Measurements from ENCODE around the gene SLX4IP. TPM values are rescaled to one million over a fixed set of nuclear protein-coding genes. Genes with fewer than 3 reads are reported as not detected.

The SLX4IP gene
- total and polyA plus RNA-seq, 3 experiments from 2014 or later = 1.5 to 8.0 (median 7.0) TPM

DNA sequence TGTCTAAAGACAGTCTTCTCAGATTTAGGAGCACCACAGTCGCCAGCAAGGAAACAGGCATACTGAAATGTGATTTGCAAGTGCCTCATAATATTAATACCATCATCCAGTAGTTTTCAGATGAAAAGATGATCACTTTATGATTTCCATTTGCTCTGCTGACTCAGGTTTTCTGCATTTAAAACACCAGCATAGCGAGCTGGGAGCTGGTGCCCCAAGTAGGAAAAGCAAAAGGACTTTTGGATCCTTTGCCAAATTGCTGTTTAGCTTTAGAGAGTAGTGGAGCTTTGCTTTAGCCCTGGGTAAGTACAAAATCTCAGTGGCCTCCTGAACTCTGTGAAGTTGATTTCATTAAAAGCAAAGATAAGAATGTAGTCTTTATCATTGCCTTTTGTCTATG, 160.2 kb downstream of the SLX4IP start:
- no peak for DNase-seq
- Histone ChIP-seq H3K36me3 (ENCODE audit: insufficient read depth, low read length) (no peaks in the 10 kb centered on the region), H3K4me3 (ENCODE audit: low read length) (no peak overlapping the region), H3K9me3 (ENCODE audit: low read length) (no peaks in the 10 kb centered on the region), H3K27me3 (ENCODE audit: insufficient read depth, low read length, poor library complexity, severe bottlenecking) (no peaks in the 10 kb centered on the region), H3K27ac (ENCODE audit: low read depth, low read length) (no peak overlapping the region), H3K4me1 (ENCODE audit: insufficient read depth, low read length) (no peaks in the 10 kb centered on the region)
- no peaks in the 10 kb centered on the region for H3K9me3 Mint-ChIP-seq
- peaks cover 0 to 8% (median 3%) of the 10 kb centered on the region in 3 donors for H3K4me1 Mint-ChIP-seq
- ChIA-PET CTCF (no interaction called here), POLR2A (no interaction called here)
- H3K27me3 Mint-ChIP-seq = no peaks in the 10 kb centered on the region
- no peak overlapping the region for H3K4me3 Mint-ChIP-seq
- H3K36me3 Mint-ChIP-seq = peaks cover 0 to 24% (median 15%) of the 10 kb centered on the region in 3 donors
- no peak overlapping the region for H3K27ac Mint-ChIP-seq

DNA sequence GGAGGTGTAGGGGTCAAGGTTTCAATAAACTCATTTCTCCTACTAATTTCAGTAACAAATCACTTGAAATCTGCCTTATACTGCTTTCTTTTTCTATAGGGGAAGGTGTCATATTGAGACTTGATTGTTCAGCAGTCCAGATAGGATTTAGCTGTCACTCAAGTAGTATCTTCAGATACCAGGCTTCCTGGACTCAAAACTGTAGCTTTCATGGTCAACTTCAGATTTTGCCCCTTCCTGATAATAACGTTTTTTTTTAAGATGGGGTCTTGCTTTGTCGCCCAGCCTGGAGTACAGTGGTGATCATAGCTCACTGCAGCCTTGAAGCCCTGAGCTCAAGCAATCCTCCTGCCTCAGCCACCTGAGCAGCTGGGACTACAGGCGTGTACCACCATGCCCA, 160.9 kb downstream of the SLX4IP start:
- H3K4me3 Mint-ChIP-seq = no peak overlapping the region
- H3K9me3 ChIP-seq (ENCODE audit: low read length) = no peaks in the 10 kb centered on the region
- no peak for DNase-seq
- peaks cover 5 to 32% (median 15%) of the 10 kb centered on the region in 3 donors for H3K36me3 Mint-ChIP-seq
- H3K4me1 Mint-ChIP-seq = peaks cover 0 to 6% (median 3%) of the 10 kb centered on the region in 3 donors
- H3K27ac Mint-ChIP-seq = no peak overlapping the region
- no peaks in the 10 kb centered on the region for H3K27me3 ChIP-seq (ENCODE audit: insufficient read depth, low read length, poor library complexity, severe bottlenecking)
- CTCF ChIA-PET = no interaction called here
- no peaks in the 10 kb centered on the region for H3K36me3 ChIP-seq (ENCODE audit: insufficient read depth, low read length)
- H3K4me1 ChIP-seq (ENCODE audit: insufficient read depth, low read length) = no peaks in the 10 kb centered on the region
- POLR2A ChIA-PET = no interaction called here
- H3K27me3 Mint-ChIP-seq = no peaks in the 10 kb centered on the region
- H3K4me3 ChIP-seq (ENCODE audit: low read length) = no peak overlapping the region
- no peak overlapping the region for H3K27ac ChIP-seq (ENCODE audit: low read depth, low read length)
- no peaks in the 10 kb centered on the region for H3K9me3 Mint-ChIP-seq

DNA sequence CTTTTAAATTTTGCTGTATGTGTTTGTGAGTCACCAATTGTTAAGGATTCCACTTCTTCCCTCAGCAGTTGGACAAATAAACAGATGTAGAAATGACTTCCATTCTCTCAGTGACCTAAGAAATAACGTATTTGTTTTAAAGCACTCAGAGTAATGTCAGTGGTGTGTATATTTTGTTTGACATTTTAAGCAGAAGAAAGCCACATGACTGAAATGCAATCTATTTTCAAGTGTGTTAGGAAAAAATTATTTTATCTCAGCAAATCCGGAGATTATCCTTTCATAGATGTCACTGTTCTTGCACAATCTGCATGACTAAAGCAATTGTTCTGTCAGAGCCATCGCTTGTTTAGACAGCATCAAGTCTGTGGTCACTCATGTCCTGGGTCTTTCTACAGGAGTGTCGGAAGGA, 161.6 kb downstream of the SLX4IP start:
- H3K27me3 Mint-ChIP-seq = no peaks in the 10 kb centered on the region
- DNase-seq = no peak
- peaks cover 10 to 38% (median 18%) of the 10 kb centered on the region in 3 donors for H3K36me3 Mint-ChIP-seq
- ChIA-PET CTCF (interaction anchor here (1.3 kb wide), 1 partner anchor 10 kb away, joined by 3 read pairs; no protein-coding TSS in a partner anchor), POLR2A (no interaction called here)
- no peaks in the 10 kb centered on the region for H3K9me3 Mint-ChIP-seq
- H3K4me1 Mint-ChIP-seq = no peaks in the 10 kb centered on the region
- no peaks in the 10 kb centered on the region for H3K9me3 ChIP-seq (ENCODE audit: low read length)
- no peaks in the 10 kb centered on the region for H3K4me1 ChIP-seq (ENCODE audit: insufficient read depth, low read length)
- H3K4me3 ChIP-seq (ENCODE audit: low read length) = no peak overlapping the region
- no peaks in the 10 kb centered on the region for H3K27me3 ChIP-seq (ENCODE audit: insufficient read depth, low read length, poor library complexity, severe bottlenecking)
- no peaks in the 10 kb centered on the region for H3K36me3 ChIP-seq (ENCODE audit: insufficient read depth, low read length)
- no peak overlapping the region for H3K27ac Mint-ChIP-seq
- no peak overlapping the region for H3K4me3 Mint-ChIP-seq
- no peak overlapping the region for H3K27ac ChIP-seq (ENCODE audit: low read depth, low read length)

DNA sequence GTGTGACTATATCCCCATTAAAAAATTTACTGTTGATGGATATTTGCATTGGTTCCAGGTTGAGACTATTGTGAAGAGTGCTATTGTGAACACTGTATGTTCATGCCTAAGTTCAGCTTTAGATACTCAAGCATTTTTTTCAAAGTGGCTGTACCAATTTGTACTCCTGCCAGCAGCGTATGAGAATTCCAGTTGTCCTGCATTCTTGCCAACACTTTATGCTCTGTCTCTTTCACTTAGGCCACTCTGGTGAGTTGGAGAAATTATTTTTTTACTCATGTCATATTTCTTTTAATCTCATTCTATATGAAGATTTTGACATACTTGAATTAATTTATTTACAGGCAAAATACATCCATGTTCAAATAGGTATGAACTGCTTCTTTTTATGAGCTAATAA, 162.5 kb downstream of the SLX4IP start:
- DNase-seq = no peak
- no peak overlapping the region for H3K4me3 Mint-ChIP-seq
- Histone ChIP-seq H3K9me3 (ENCODE audit: low read length) (no peaks in the 10 kb centered on the region), H3K4me1 (ENCODE audit: insufficient read depth, low read length) (no peaks in the 10 kb centered on the region), H3K27me3 (ENCODE audit: insufficient read depth, low read length, poor library complexity, severe bottlenecking) (no peaks in the 10 kb centered on the region), H3K27ac (ENCODE audit: low read depth, low read length) (no peak overlapping the region), H3K36me3 (ENCODE audit: insufficient read depth, low read length) (no peaks in the 10 kb centered on the region), H3K4me3 (ENCODE audit: low read length) (no peak overlapping the region)
- peaks cover 10 to 44% (median 20%) of the 10 kb centered on the region in 3 donors for H3K36me3 Mint-ChIP-seq
- H3K9me3 Mint-ChIP-seq = no peaks in the 10 kb centered on the region
- POLR2A ChIA-PET = no interaction called here
- H3K27ac Mint-ChIP-seq = no peak overlapping the region
- H3K27me3 Mint-ChIP-seq = no peaks in the 10 kb centered on the region
- CTCF ChIA-PET = interaction anchor here (1.3 kb wide), 1 partner anchor 11 kb away, joined by 3 read pairs; no protein-coding TSS in a partner anchor
- H3K4me1 Mint-ChIP-seq = no peaks in the 10 kb centered on the region

DNA sequence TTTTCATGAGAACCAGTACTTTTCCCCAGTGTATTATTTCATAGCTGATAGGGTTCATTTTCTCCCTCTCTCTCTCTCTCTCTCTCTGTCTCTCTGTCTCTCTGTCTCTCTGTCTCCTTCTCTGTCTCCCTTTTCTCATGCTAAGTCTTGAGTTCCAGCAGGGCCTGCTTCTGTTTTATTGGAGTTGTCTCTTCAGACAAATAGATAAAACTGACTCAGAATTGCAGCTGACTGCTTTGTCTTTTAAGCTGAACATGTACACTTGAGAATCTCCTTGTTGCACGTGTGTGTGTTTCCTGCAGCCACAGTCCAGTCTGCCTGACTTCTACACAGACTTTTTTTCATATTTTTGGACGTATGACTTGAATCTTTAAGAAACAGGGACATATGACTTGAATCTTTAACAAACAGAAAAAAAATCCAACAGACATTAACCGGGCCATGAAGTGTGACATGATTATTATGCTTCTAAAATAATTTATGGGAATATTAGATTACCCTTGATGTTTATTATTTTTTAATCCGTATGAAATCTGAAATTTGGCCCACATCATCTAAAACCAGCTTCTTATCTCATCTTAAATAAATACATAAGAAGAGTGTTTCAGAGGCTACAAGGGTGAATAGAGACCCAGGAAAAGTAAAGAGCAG, 167.2 kb downstream of the SLX4IP start:
- no peaks in the 10 kb centered on the region for H3K27me3 Mint-ChIP-seq
- DNase-seq = no peak
- H3K36me3 ChIP-seq (ENCODE audit: insufficient read depth, low read length) = no peaks in the 10 kb centered on the region
- no peak overlapping the region for H3K4me3 ChIP-seq (ENCODE audit: low read length)
- H3K9me3 Mint-ChIP-seq = no peaks in the 10 kb centered on the region
- H3K4me1 ChIP-seq (ENCODE audit: insufficient read depth, low read length) = no peaks in the 10 kb centered on the region
- no peaks in the 10 kb centered on the region for H3K27me3 ChIP-seq (ENCODE audit: insufficient read depth, low read length, poor library complexity, severe bottlenecking)
- peaks cover 17 to 56% (median 29%) of the 10 kb centered on the region in 3 donors for H3K36me3 Mint-ChIP-seq
- H3K27ac Mint-ChIP-seq = no peak overlapping the region
- no peak overlapping the region for H3K27ac ChIP-seq (ENCODE audit: low read depth, low read length)
- no peaks in the 10 kb centered on the region for H3K9me3 ChIP-seq (ENCODE audit: low read length)
- H3K4me1 Mint-ChIP-seq = no peaks in the 10 kb centered on the region
- ChIA-PET CTCF (no interaction called here), POLR2A (no interaction called here)
- no peak overlapping the region for H3K4me3 Mint-ChIP-seq

DNA sequence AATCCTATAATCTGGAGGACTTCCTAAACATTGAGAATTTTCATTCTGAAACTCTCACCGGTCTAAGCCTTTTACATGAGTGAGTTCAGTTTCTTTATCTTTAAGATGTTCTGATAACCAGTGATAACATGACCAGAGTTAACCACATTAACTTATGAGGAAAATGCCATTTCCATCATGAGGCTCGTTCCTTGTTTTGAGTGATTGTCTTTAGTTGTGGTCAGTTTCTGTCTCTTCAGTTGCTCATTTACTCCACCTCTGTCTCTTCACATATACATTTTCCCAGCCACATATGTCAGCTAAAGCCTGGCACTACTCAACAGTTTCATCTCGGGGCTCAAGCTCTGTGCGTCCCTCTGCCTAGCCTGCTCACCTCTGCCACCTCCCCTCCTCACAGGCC, 168.3 kb downstream of the SLX4IP start:
- Histone ChIP-seq H3K27ac (ENCODE audit: low read depth, low read length) (no peak overlapping the region), H3K36me3 (ENCODE audit: insufficient read depth, low read length) (no peaks in the 10 kb centered on the region), H3K9me3 (ENCODE audit: low read length) (no peaks in the 10 kb centered on the region), H3K4me1 (ENCODE audit: insufficient read depth, low read length) (no peaks in the 10 kb centered on the region), H3K27me3 (ENCODE audit: insufficient read depth, low read length, poor library complexity, severe bottlenecking) (no peaks in the 10 kb centered on the region), H3K4me3 (ENCODE audit: low read length) (no peak overlapping the region)
- Mint-ChIP-seq H3K9me3 (no peaks in the 10 kb centered on the region), H3K4me3 (no peak overlapping the region), H3K4me1 (no peaks in the 10 kb centered on the region), H3K36me3 (peaks cover 17 to 50% (median 29%) of the 10 kb centered on the region in 3 donors), H3K27me3 (no peaks in the 10 kb centered on the region), H3K27ac (peak overlapping the region in 2 of 8 donors; percentile 6 to 39)
- ChIA-PET POLR2A (no interaction called here), CTCF (no interaction called here)
- DNase-seq = no peak

DNA sequence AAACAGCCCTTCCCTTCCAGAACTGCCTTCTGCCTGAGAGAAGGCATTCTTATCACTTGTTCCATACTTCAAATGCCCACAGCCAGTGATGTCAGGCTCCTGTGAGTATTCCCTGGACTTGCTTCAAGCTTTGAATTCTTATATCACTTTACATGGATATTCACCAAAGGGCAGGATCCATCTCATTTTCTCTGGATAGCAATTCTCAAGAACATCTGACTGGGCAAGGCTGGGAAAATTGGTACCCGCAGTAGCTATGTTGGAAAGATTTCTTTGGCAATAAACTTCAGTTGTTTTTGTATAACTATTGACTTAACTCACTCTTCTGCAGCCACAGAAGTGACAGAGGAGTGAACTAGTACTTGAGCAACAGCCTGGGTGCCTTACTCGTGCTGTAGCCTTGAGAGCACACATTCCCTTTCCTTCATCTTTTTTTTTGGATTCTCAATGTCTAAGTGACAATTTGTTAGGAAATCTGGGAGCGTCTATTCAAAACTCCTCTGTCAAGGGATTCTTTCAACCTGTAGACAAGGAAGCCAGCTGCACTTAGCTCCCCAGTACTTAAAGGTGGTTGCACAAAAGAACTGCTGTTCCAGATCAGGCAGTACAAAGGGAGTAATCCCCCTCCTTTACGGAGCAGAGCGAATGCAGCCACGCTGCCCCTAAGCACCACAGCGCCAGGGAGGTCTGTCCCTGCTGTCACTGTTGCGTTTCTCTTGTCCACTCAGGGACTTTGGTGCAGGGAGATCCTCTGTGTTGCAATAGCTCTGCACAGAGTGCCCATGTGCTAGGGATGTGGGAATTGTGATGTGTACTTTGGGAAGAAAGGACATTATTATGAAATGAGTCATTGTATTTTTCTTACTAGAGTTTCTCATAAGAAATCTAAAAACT, 169.1 kb downstream of the SLX4IP start:
- Mint-ChIP-seq H3K27me3 (no peaks in the 10 kb centered on the region), H3K27ac (peak overlapping the region in 2 of 8 donors; percentile 6 to 40), H3K9me3 (no peaks in the 10 kb centered on the region), H3K4me3 (no peak overlapping the region), H3K4me1 (no peaks in the 10 kb centered on the region), H3K36me3 (peaks cover 21 to 47% (median 30%) of the 10 kb centered on the region in 3 donors)
- no peaks in the 10 kb centered on the region for H3K36me3 ChIP-seq (ENCODE audit: insufficient read depth, low read length)
- CTCF ChIA-PET = no interaction called here
- POLR2A ChIA-PET = interaction anchor here (0.7 kb wide), 1 partner anchor 38 kb away, joined by 3 read pairs; no protein-coding TSS in a partner anchor
- H3K27ac ChIP-seq (ENCODE audit: low read depth, low read length) = no peak overlapping the region
- H3K4me3 ChIP-seq (ENCODE audit: low read length) = no peak overlapping the region
- DNase-seq = no peak
- no peaks in the 10 kb centered on the region for H3K4me1 ChIP-seq (ENCODE audit: insufficient read depth, low read length)
- H3K9me3 ChIP-seq (ENCODE audit: low read length) = no peaks in the 10 kb centered on the region
- H3K27me3 ChIP-seq (ENCODE audit: insufficient read depth, low read length, poor library complexity, severe bottlenecking) = no peaks in the 10 kb centered on the region

DNA sequence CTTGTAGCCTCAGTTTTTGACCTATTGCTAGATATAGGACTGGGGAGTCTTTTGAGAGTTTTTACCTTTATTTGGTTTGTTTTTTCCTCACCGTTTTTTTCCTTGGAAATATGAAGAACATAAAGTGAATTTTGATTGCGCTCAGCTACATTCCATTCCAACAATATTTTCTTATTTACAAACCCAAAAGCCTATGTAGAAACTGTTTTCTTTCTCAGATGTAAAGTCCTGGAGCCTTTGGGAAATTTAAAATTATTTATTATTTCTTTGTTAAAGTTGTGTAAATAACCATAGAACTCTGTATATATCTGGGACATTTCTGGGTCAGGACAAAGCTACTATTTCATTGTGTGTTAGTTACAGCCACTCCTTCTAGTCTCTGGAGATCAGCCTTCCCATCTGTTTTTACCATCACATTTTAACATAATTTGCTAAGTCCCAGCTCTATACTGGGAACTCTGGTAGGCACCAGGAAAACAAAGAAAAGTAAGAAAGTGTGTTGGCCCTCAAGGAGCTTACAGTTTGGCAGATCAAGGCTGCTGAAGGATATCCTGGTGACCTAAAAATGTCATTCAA, 169.8 kb downstream of the SLX4IP start:
- Mint-ChIP-seq H3K9me3 (no peaks in the 10 kb centered on the region), H3K4me3 (no peak overlapping the region), H3K27me3 (no peaks in the 10 kb centered on the region), H3K4me1 (no peaks in the 10 kb centered on the region), H3K36me3 (peaks cover 24 to 47% (median 30%) of the 10 kb centered on the region in 3 donors), H3K27ac (no peak overlapping the region)
- ChIA-PET CTCF (no interaction called here), POLR2A (interaction anchor here (0.7 kb wide), 1 partner anchor 38 kb away, joined by 3 read pairs; no protein-coding TSS in a partner anchor)
- H3K36me3 ChIP-seq (ENCODE audit: insufficient read depth, low read length) = no peaks in the 10 kb centered on the region
- H3K27me3 ChIP-seq (ENCODE audit: insufficient read depth, low read length, poor library complexity, severe bottlenecking) = no peaks in the 10 kb centered on the region
- no peak overlapping the region for H3K27ac ChIP-seq (ENCODE audit: low read depth, low read length)
- no peaks in the 10 kb centered on the region for H3K4me1 ChIP-seq (ENCODE audit: insufficient read depth, low read length)
- DNase-seq = no peak
- H3K4me3 ChIP-seq (ENCODE audit: low read length) = no peak overlapping the region
- H3K9me3 ChIP-seq (ENCODE audit: low read length) = no peaks in the 10 kb centered on the region

Data from CD8-positive, alpha-beta memory T cell (primary cell).